GM10266 (cell line): ENCODE data around the gene DDX10.
A peak's percentile ranks its signal among the peaks of the same experiment; 100 is the strongest.

ENCODE experiments used
- DNase-seq: peaks from one replicate; pipeline ENCODE4 v3.0.0; 2012; ENCODE audit errors: extremely low spot score
- CTCF ChIP-seq: IDR thresholded peaks from 2 replicates; pipeline ENCODE4 v1.5.1; 2012; ENCODE audit warnings: mild to moderate bottlenecking, low read depth; ENCODE audit not compliant: control insufficient read depth, insufficient read depth; ENCODE audit errors: missing control alignments

DDX10 gene

GRCh38 chr11:108871152-108871551 is 206.3 kb downstream of the DDX10 start:
- peak; percentile 4 for DNase-seq

DNA sequence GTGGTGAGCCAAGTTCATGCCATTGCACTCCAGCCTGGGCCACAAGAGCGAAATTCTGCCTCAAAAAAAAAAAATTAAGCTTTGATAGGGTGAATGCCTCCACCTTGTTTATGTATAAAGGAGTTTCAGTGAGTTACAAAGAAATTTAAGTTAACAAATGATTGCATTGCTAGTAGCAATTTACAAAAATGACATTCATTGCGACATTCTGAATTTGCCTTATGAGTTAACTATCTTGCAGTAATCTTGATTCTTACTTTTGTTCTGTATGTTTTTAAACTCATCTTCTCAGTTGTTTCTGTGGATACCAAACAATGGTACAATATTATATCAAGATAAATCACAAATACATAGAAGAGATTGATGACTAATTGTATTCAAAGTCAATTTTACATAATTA is 207.0 kb downstream of the DDX10 start:
- no peak for TF ChIP-seq CTCF
- DNase-seq: no peak

More at GRCh38 chr11:108871152-108871551, 206.3 kb downstream of the DDX10 start:
- TF ChIP-seq CTCF: peak; percentile 56

DNA sequence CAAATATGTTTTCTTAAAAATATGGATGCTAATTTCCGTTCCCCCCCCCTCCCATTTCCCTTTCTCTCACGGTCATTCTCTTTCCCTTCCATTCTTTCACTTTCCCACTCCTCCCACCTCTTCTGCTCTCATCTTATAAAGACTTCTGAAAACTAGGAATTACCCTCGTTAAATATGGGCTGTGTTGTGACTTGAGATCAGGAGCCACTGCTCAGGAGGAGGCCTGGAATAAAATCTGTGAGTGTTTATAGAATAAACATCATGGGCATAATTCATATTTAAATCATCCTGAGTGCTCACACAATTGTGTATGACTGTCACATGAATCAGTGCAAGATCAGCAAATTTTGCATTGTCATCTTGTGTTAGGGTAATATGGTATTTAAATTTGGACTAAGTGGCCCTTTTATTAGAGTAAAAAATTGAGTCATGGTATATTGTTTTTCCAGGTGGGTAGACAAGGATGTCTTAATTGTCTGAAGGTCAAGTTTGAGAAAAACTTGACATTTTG is 208.0 kb downstream of the DDX10 start:
- no peak for TF ChIP-seq CTCF

DNA sequence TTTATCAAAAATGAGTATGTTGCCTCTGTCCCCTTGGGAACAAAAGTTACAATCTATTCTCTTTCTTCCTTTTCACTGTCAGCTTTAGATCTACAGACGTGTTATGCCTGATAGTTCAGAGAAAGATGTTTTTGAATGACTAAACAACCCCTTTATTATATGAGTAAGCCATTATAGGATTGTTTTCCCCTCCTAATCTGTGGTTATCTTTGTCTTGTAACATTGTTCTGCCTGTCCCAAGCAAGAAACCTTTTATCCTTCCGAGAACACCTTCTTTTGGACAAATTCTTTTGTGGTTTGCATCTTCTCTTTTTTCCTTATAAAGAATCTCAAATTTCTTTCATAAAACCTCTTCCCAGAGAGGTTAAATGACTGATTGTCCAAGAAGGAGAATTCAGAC is 208.4 kb downstream of the DDX10 start:
- no peak for TF ChIP-seq CTCF
- DNase-seq: no peak

More for the DNA sequence above, 208.0 kb downstream of the DDX10 start:
- no peak for DNase-seq

DNA sequence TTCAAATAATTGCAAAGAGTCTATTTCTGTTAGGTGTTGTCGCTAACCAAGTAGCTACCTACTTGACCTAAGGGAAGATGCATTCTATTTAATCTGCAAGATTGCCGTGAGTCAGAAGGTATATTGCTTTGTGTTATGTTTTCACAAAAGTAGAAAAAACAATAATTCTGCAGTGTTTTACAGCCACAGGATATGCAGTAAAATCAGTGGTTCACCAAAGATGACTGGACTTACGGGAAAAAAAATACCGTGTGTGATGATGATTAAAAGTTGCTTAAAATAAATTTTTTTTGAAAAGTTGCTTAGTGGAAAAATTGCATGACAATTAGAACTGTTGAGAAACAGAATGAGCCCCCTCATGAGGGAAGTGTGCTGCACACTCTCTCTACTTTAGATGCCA is 209.1 kb downstream of the DDX10 start:
- no peak for TF ChIP-seq CTCF
- DNase-seq: no peak

DNA sequence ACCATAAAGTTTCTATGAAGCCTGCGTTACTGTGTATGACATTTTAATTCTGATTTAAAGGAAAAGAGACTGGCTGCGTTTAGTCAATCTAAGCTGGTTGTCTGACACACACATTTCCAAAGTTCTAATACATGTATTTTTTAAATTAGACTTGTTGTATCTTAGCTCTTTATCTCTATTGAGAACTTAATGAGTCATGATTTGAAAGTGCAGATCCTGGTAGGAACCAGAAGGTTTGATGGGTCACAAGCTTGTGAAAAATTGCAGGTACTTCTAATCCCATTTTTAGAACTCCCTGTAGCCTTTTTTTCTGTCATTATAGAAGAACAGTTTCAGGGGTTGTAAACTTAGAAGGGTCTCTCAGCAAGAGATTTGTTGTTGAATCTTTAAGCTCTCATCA is 210.3 kb downstream of the DDX10 start:
- no peak for DNase-seq

DNA sequence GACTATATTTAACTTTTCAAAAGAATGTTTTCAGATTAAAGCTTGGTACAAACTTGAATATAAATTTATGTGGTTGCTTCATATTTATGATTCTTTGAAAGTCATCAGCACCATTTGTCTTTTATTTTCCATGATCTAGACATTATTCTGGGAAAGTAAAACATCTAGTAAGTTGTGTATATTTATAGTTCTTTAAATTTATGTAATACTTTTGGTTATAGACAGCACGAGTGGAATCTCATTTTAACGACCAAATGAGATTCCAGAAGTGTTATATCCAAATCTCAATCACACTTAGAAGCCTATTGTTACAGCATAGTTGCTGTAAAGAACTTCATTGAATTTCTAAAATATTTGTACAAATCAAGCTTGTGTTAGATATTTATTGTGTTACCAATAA is 212.3 kb downstream of the DDX10 start:
- TF ChIP-seq CTCF: no peak

More for the DNA sequence above, 210.3 kb downstream of the DDX10 start:
- no peak for TF ChIP-seq CTCF

More for the DNA sequence above, 212.3 kb downstream of the DDX10 start:
- no peak for DNase-seq
